Measurements from ENCODE around the gene OBP2B.

DNA sequence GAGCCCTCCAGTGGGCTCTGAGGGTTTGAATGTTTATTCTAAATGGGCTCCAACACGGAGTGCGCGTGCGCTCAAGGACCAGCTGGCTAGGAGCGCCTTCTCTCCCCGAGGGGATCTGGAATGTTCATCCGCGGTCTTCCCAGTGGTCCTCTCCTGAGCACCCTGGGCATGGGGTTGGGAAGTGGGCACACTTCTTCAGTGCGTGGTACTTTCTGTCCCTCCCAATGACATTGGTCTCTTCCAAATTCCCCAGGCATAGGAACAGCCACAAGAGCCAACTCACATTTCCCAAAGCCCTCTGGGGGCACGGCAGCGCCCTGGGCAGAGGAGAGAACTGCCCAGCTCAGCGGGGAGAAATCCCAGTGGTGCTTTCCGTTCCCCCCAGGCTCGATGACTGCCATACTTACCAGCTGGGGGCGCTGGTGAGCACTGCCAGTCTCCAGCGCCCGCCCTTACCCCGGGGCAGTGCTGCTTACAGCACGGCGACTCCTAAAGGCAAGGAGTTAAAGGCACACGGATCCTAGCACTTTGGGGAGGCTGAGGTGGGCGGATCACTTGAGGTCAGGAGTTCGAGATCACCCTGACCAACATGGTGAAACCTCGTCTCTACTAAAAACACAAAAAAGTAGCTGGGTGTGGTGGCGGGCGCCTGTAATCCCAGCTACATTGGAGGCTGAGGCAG, 29.9 kb upstream of the OBP2B start:
- TF ChIP-seq, protein P1, sequence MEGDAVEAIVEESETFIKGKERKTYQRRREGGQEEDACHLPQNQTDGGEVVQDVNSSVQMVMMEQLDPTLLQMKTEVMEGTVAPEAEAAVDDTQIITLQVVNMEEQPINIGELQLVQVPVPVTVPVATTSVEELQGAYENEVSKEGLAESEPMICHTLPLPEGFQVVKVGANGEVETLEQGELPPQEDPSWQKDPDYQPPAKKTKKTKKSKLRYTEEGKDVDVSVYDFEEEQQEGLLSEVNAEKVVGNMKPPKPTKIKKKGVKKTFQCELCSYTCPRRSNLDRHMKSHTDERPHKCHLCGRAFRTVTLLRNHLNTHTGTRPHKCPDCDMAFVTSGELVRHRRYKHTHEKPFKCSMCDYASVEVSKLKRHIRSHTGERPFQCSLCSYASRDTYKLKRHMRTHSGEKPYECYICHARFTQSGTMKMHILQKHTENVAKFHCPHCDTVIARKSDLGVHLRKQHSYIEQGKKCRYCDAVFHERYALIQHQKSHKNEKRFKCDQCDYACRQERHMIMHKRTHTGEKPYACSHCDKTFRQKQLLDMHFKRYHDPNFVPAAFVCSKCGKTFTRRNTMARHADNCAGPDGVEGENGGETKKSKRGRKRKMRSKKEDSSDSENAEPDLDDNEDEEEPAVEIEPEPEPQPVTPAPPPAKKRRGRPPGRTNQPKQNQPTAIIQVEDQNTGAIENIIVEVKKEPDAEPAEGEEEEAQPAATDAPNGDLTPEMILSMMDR (IDR thresholded peaks at IDR 0.05) = peak in 1 of 3 experiments; percentile 37
- TF ChIP-seq POLR2AphosphoS5 (IDR thresholded peaks at IDR 0.05; ENCODE audit: insufficient read depth in 1 of 2, low read depth in 1 of 2) = no peak

All from vagina (tissue), 2 donors.